Measurements from ENCODE around the gene KCNN3.
A peak's percentile ranks its signal among the peaks of the same experiment; 100 is the strongest.

The KCNN3 gene

GRCh38 chr1:154775621-154776605 is 94.2 kb downstream of the KCNN3 start:
- H3K4me3 ChIP-seq (ENCODE audit: low read depth, low read length) = no peak overlapping the region

GRCh38 chr1:154774175-154774855 is 95.8 kb downstream of the KCNN3 start:
- H3K4me3 ChIP-seq (ENCODE audit: low read depth, low read length) = no peak overlapping the region

- H3K4me3 ChIP-seq (ENCODE audit: low read depth, low read length) = no peak overlapping the region
Measured at GRCh38 chr1:154773551-154773950, 96.5 kb downstream of the KCNN3 start.

GRCh38 chr1:154772606-154773506 is 97.2 kb downstream of the KCNN3 start:
- no peak overlapping the region for H3K4me3 ChIP-seq (ENCODE audit: low read depth, low read length)

GRCh38 chr1:154772056-154772455 is 98.0 kb downstream of the KCNN3 start:
- H3K4me3 ChIP-seq (ENCODE audit: low read depth, low read length) = no peak overlapping the region

GRCh38 chr1:154770897-154771594 is 99.0 kb downstream of the KCNN3 start:
- H3K4me3 ChIP-seq (ENCODE audit: low read depth, low read length) = no peak overlapping the region

GRCh38 chr1:154769193-154769895 is 100.7 kb downstream of the KCNN3 start:
- no peak overlapping the region for H3K4me3 ChIP-seq (ENCODE audit: low read depth, low read length)

- no peak overlapping the region for H3K4me3 ChIP-seq (ENCODE audit: low read depth, low read length)
Measured at GRCh38 chr1:154768456-154769125, 101.5 kb downstream of the KCNN3 start.

GRCh38 chr1:154767315-154768240 is 102.5 kb downstream of the KCNN3 start:
- H3K4me3 ChIP-seq (ENCODE audit: low read depth, low read length) = no peak overlapping the region

- no peak overlapping the region for H3K4me3 ChIP-seq (ENCODE audit: low read depth, low read length)
Measured at GRCh38 chr1:154765970-154766369, 104.1 kb downstream of the KCNN3 start.

GRCh38 chr1:154764773-154765172 is 105.3 kb downstream of the KCNN3 start:
- H3K4me3 ChIP-seq (ENCODE audit: low read depth, low read length) = no peak overlapping the region

GRCh38 chr1:154764181-154764580 is 105.9 kb downstream of the KCNN3 start:
- no peak overlapping the region for H3K4me3 ChIP-seq (ENCODE audit: low read depth, low read length)

- H3K4me3 ChIP-seq (ENCODE audit: low read depth, low read length) = peak overlapping the region; percentile 47
Measured at GRCh38 chr1:154760469-154760933, 109.6 kb downstream of the KCNN3 start.

GRCh38 chr1:154759793-154760192 is 110.3 kb downstream of the KCNN3 start:
- H3K4me3 ChIP-seq (ENCODE audit: low read depth, low read length) = no peak overlapping the region

GRCh38 chr1:154759196-154759595 is 110.9 kb downstream of the KCNN3 start:
- H3K4me3 ChIP-seq (ENCODE audit: low read depth, low read length) = no peak overlapping the region

- no peak overlapping the region for H3K4me3 ChIP-seq (ENCODE audit: low read depth, low read length)
Measured at GRCh38 chr1:154758346-154758745, 111.7 kb downstream of the KCNN3 start.

- no peak overlapping the region for H3K4me3 ChIP-seq (ENCODE audit: low read depth, low read length)
Measured at GRCh38 chr1:154756793-154757548, 113.1 kb downstream of the KCNN3 start.

Measured in iPS-11a (cell line).